ENCODE results near the gene PKNOX2.

DNA sequence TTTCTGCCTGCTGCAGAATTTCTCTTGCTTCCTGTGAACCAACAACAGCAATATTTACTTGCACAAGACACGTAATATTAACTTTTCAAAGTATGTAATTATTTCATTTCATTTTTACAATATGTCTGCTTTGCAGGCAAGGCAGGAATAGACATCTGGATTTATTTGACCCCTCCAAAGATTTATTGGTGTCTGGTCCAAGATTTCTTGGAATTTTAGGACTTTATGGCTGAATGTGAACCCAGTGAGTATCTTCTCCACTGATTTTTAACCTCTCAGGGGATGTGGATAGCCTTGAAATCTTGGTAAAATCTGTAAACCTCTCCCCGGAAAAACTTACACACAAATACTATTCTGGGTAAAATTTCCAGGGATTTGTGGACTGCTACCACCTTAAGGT lies 61.5 kb downstream of the PKNOX2 start:
- TF ChIP-seq, protein P1, sequence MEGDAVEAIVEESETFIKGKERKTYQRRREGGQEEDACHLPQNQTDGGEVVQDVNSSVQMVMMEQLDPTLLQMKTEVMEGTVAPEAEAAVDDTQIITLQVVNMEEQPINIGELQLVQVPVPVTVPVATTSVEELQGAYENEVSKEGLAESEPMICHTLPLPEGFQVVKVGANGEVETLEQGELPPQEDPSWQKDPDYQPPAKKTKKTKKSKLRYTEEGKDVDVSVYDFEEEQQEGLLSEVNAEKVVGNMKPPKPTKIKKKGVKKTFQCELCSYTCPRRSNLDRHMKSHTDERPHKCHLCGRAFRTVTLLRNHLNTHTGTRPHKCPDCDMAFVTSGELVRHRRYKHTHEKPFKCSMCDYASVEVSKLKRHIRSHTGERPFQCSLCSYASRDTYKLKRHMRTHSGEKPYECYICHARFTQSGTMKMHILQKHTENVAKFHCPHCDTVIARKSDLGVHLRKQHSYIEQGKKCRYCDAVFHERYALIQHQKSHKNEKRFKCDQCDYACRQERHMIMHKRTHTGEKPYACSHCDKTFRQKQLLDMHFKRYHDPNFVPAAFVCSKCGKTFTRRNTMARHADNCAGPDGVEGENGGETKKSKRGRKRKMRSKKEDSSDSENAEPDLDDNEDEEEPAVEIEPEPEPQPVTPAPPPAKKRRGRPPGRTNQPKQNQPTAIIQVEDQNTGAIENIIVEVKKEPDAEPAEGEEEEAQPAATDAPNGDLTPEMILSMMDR (IDR thresholded peaks at IDR 0.05) = no peak
- no peak for TF ChIP-seq EP300 (IDR thresholded peaks at IDR 0.05)
- no peak for TF ChIP-seq POLR2A (IDR thresholded peaks at IDR 0.05)
- TF ChIP-seq POLR2AphosphoS5 (IDR thresholded peaks at IDR 0.05) = no peak

All from suprapubic skin (tissue), 4 donors.